ENCODE results near the gene CD300LF.

The CD300LF gene

GRCh38 chr17:74702116-74702871 lies 10.4 kb downstream of the CD300LF start:
- H3F3A ChIP-seq (ENCODE audit: insufficient read depth): no peaks in the 10 kb centered on the region
- H4K20me1 ChIP-seq (ENCODE audit: low read depth, low read length): no peaks in the 10 kb centered on the region
- no peaks in the 10 kb centered on the region for H3K27me3 ChIP-seq (ENCODE audit: low read length)
- no peaks in the 10 kb centered on the region for H3K9me3 ChIP-seq (ENCODE audit: insufficient read depth, low read length)
- no peak overlapping the region for H3K4me3 ChIP-seq (ENCODE audit: insufficient read depth, low read length, poor library complexity, severe bottlenecking)
- no peaks in the 10 kb centered on the region for H3K9me2 ChIP-seq (replicated peaks; ENCODE audit: insufficient read depth, low read length)
- no peak overlapping the region for H3K4me2 ChIP-seq (ENCODE audit: low read depth, low read length, poor library complexity, severe bottlenecking)
- no peaks in the 10 kb centered on the region for H3K36me3 ChIP-seq (ENCODE audit: low read length)
- H3K9ac ChIP-seq (ENCODE audit: low read length): no peak overlapping the region
- no peak overlapping the region for H3K27ac ChIP-seq (ENCODE audit: low read depth, low read length)
- TF ChIP-seq CTCF (IDR thresholded peaks at IDR 0.05; ENCODE audit: insufficient read depth, low read length, poor library complexity, severe bottlenecking): no peak
- no peak for TF ChIP-seq EZH2phosphoT487 (conservative IDR thresholded peaks at IDR 0.05; ENCODE audit: low read length)
- no peaks in the 10 kb centered on the region for H3K79me2 ChIP-seq (ENCODE audit: insufficient read depth, low read length)
- H2AFZ ChIP-seq (ENCODE audit: low read depth, low read length, severe bottlenecking): no peak overlapping the region

- H3K27me3 ChIP-seq (ENCODE audit: low read length): no peaks in the 10 kb centered on the region
- no peaks in the 10 kb centered on the region for H3K36me3 ChIP-seq (ENCODE audit: low read length)
- no peak for TF ChIP-seq CTCF (IDR thresholded peaks at IDR 0.05; ENCODE audit: insufficient read depth, low read length, poor library complexity, severe bottlenecking)
- H3K79me2 ChIP-seq (ENCODE audit: insufficient read depth, low read length): no peaks in the 10 kb centered on the region
- H3K4me2 ChIP-seq (ENCODE audit: low read depth, low read length, poor library complexity, severe bottlenecking): no peak overlapping the region
- H3K9ac ChIP-seq (ENCODE audit: low read length): no peak overlapping the region
- no peak overlapping the region for H2AFZ ChIP-seq (ENCODE audit: low read depth, low read length, severe bottlenecking)
- no peaks in the 10 kb centered on the region for H3K9me3 ChIP-seq (ENCODE audit: insufficient read depth, low read length)
- no peak overlapping the region for H3K27ac ChIP-seq (ENCODE audit: low read depth, low read length)
- H4K20me1 ChIP-seq (ENCODE audit: low read depth, low read length): no peaks in the 10 kb centered on the region
- H3F3A ChIP-seq (ENCODE audit: insufficient read depth): no peaks in the 10 kb centered on the region
- no peaks in the 10 kb centered on the region for H3K9me2 ChIP-seq (replicated peaks; ENCODE audit: insufficient read depth, low read length)
- H3K4me3 ChIP-seq (ENCODE audit: insufficient read depth, low read length, poor library complexity, severe bottlenecking): no peak overlapping the region
Observed at GRCh38 chr17:74699236-74699635, 13.5 kb downstream of the CD300LF start.

- Histone ChIP-seq H3K9me3 (ENCODE audit: insufficient read depth, low read length) (no peaks in the 10 kb centered on the region), H3K79me2 (ENCODE audit: insufficient read depth, low read length) (no peaks in the 10 kb centered on the region), H3K9me2 (replicated peaks; ENCODE audit: insufficient read depth, low read length) (no peaks in the 10 kb centered on the region), H3K9ac (ENCODE audit: low read length) (no peak overlapping the region), H3K27me3 (ENCODE audit: low read length) (no peaks in the 10 kb centered on the region), H2AFZ (ENCODE audit: low read depth, low read length, severe bottlenecking) (no peak overlapping the region), H3F3A (ENCODE audit: insufficient read depth) (no peaks in the 10 kb centered on the region), H3K4me2 (ENCODE audit: low read depth, low read length, poor library complexity, severe bottlenecking) (no peak overlapping the region), H4K20me1 (ENCODE audit: low read depth, low read length) (no peaks in the 10 kb centered on the region), H3K27ac (ENCODE audit: low read depth, low read length) (no peak overlapping the region), H3K4me3 (ENCODE audit: insufficient read depth, low read length, poor library complexity, severe bottlenecking) (no peak overlapping the region), H3K36me3 (ENCODE audit: low read length) (no peaks in the 10 kb centered on the region)
- no peak for TF ChIP-seq EZH2phosphoT487 (conservative IDR thresholded peaks at IDR 0.05; ENCODE audit: low read length)
- TF ChIP-seq CTCF (IDR thresholded peaks at IDR 0.05; ENCODE audit: insufficient read depth, low read length, poor library complexity, severe bottlenecking): no peak
Observed at GRCh38 chr17:74698069-74698468, 14.7 kb downstream of the CD300LF start.

All from SU-DHL-6 (cell line).